ENCODE results near the gene LRPPRC.

LRPPRC gene

DNA sequence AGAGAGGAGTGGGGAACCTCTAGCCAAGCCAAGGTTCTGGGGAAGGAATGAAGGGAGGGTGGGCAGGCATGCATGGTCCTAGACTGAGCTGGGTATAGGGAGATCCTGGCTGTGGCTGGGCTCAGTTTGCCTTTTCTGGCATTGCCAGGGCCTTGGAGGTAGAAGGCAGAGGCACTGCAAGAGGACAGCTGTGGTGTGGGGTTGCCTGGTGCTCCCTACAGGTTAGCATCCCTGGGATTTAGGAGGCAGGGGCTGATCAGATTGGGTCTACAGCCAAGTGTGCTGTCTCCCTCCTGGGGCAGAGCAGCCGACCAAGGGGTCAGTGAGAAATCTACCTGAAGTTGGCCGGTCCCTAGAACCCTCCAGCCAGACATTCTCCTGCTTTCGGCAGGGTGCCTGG lies 141.1 kb downstream of the LRPPRC start:
- Mint-ChIP-seq H3K27ac (no peak overlapping the region), H3K36me3 (ENCODE audit: low read depth) (no peaks in the 10 kb centered on the region), H3K4me1 (peaks cover 5% of the 10 kb centered on the region), H3K9me3 (peaks cover 9% of the 10 kb centered on the region), H3K27me3 (ENCODE audit: low read depth) (peaks cover 43% of the 10 kb centered on the region), H3K4me3 (no peak overlapping the region)
- TF ChIP-seq, protein P1, sequence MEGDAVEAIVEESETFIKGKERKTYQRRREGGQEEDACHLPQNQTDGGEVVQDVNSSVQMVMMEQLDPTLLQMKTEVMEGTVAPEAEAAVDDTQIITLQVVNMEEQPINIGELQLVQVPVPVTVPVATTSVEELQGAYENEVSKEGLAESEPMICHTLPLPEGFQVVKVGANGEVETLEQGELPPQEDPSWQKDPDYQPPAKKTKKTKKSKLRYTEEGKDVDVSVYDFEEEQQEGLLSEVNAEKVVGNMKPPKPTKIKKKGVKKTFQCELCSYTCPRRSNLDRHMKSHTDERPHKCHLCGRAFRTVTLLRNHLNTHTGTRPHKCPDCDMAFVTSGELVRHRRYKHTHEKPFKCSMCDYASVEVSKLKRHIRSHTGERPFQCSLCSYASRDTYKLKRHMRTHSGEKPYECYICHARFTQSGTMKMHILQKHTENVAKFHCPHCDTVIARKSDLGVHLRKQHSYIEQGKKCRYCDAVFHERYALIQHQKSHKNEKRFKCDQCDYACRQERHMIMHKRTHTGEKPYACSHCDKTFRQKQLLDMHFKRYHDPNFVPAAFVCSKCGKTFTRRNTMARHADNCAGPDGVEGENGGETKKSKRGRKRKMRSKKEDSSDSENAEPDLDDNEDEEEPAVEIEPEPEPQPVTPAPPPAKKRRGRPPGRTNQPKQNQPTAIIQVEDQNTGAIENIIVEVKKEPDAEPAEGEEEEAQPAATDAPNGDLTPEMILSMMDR (IDR thresholded peaks at IDR 0.05; ENCODE audit: unreplicated experiment in 3 of 3): no peak

DNA sequence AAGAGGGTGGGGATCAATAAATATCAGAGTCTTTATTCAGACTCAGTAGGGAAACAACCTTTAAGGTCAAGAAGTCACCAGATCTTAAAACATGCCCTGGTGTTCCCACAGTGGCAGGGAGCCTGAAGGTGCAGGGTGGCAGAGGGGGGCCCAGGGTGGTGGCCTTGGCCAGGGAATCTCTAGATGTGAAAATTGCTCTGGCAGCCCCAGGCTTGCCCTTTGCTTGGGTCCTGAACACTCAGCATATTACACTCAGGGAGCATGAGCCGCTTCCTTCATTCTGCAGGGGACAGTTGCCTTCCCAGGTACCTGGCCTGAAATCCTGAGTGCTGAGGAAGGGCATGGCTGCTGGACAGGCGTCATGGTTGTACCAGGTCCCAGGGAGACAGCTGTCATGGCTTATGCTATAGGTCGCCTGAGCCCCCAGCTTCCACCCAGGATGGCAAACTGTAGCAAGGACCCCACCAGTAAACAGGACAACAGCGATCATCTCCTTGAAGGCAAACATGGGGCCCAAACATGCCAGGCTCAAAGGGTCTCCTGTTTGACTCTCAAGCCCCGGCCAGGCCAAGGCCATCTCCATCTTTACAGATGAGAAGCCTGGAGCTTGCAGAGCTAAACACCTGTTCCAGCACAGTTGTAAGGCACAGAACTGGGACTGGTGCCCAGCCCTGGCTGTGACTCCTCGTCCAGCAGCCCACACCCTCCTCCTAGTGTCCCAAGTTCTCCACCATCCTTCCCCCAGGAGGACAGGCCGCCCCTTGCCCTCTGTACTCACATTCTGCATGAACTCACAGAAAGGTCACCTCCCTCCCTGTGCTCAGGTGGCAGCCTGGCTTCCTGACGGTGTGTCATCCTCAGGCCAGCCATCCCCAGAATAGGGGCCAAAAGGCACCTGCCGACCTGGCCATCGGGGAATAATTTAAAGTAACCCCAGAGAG lies 142.4 kb downstream of the LRPPRC start:
- TF ChIP-seq, protein P1 (IDR thresholded peaks at IDR 0.05; ENCODE audit: unreplicated experiment in 3 of 3): no peak
- peaks cover 37% of the 10 kb centered on the region for H3K27me3 Mint-ChIP-seq (ENCODE audit: low read depth)
- peaks cover 5% of the 10 kb centered on the region for H3K4me1 Mint-ChIP-seq
- no peaks in the 10 kb centered on the region for H3K36me3 Mint-ChIP-seq (ENCODE audit: low read depth)
- H3K9me3 Mint-ChIP-seq: peaks cover 9% of the 10 kb centered on the region
- no peak overlapping the region for H3K27ac Mint-ChIP-seq
- no peak overlapping the region for H3K4me3 Mint-ChIP-seq

DNA sequence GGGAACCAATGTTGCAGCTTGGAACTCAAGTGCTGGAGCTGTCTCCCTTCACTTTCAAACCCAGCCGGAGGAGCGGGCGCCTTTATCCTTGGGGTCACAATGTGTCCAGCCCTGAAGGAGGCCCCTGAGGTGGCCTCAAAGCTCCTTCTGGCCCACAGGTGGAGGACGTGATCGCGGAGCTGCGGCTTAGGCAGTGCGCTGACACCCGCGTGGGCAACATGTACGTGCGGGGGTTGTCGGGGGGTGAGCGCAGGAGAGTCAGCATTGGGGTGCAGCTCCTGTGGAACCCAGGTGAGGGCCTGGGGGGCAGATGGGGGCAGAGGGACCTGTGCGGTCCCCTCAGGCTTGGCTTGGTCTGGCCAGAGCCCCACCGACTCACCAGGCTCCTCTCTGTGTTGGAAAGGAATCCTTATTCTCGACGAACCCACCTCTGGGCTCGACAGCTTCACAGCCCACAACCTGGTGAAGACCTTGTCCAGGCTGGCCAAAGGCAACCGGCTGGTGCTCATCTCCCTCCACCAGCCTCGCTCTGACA lies 143.5 kb downstream of the LRPPRC start:
- Mint-ChIP-seq H3K4me3 (no peak overlapping the region), H3K27ac (no peak overlapping the region), H3K27me3 (ENCODE audit: low read depth) (peaks cover 25% of the 10 kb centered on the region), H3K9me3 (no peaks in the 10 kb centered on the region), H3K36me3 (ENCODE audit: low read depth) (no peaks in the 10 kb centered on the region), H3K4me1 (peaks cover 5% of the 10 kb centered on the region)
- TF ChIP-seq, protein P1 (IDR thresholded peaks at IDR 0.05; ENCODE audit: unreplicated experiment in 3 of 3): no peak

DNA sequence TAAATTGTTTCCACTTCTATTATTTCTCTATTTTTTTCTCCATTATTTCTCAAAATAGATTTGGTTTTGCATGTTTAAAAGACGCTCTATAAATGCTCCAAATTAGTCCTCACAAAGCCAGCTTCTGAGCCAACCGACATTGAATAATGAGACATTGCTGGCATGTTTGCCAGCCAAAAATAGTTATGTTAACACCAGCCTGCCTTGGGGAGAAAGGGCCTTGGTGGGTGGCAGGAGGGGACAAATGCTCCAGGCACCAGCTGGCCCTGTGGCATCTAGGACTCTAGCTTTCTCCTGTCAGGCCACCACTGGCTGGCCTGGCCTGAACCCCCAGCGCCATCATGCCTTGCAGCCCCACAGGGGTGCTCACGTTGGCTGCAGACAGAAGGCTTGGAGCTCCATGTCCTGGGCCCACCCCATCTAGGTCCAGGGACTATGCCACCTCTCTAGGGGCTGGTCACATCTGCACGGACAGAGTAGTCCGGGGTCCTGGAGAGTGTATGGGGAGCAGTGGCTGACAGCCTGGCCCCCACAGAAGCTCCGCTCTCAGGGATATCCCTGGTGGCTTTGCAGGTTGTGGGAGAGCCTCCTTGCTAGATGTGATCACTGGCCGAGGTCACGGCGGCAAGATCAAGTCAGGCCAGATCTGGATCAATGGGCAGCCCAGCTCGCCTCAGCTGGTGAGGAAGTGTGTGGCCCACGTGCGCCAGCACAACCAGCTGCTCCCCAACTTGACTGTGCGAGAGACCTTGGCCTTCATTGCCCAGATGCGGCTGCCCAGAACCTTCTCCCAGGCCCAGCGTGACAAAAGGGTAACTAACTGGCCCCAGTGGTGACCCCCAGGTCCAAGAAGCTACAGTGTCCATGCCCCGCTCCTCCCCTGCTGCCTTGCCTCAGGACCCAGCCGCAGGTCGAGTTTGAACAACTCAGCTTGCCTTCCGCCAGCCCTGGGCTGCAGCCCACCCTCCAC lies 144.5 kb downstream of the LRPPRC start:
- peaks cover 5% of the 10 kb centered on the region for H3K4me1 Mint-ChIP-seq
- peaks cover 16% of the 10 kb centered on the region for H3K27me3 Mint-ChIP-seq (ENCODE audit: low read depth)
- TF ChIP-seq, protein P1 (IDR thresholded peaks at IDR 0.05; ENCODE audit: unreplicated experiment in 3 of 3): no peak
- no peaks in the 10 kb centered on the region for H3K36me3 Mint-ChIP-seq (ENCODE audit: low read depth)
- H3K4me3 Mint-ChIP-seq: no peak overlapping the region
- no peak overlapping the region for H3K27ac Mint-ChIP-seq
- no peaks in the 10 kb centered on the region for H3K9me3 Mint-ChIP-seq

DNA sequence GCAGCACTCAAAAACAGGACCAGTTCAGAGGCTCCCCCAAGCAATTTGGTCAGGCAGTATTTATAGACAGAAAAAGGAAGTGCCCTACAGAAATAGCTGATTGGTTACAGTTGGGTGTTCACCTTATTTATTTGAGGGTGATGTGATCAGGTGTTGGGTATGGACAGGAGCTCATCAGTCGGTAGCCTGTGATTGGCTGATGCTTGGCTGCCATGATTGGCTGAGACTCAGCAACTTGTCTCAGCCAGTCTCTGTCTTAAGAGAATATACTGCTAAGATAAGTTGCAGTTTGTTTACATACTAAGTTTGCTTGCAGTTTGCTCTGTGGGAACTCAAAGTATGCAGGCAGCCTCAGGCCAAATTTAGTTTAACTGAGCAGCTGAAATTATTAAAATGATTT lies 147.6 kb downstream of the LRPPRC start:
- H3K9me3 Mint-ChIP-seq: no peaks in the 10 kb centered on the region
- TF ChIP-seq, protein P1 (IDR thresholded peaks at IDR 0.05; ENCODE audit: unreplicated experiment in 3 of 3): no peak
- H3K4me1 Mint-ChIP-seq: peaks cover 5% of the 10 kb centered on the region
- no peaks in the 10 kb centered on the region for H3K36me3 Mint-ChIP-seq (ENCODE audit: low read depth)
- no peak overlapping the region for H3K27ac Mint-ChIP-seq
- no peak overlapping the region for H3K4me3 Mint-ChIP-seq
- peaks cover 5% of the 10 kb centered on the region for H3K27me3 Mint-ChIP-seq (ENCODE audit: low read depth)

Measured in nephron (organoid).